GM21786 (cell line): ENCODE results near the gene ELOVL6.
"Not testable (repeated sequence)": the region's sequence is repeated elsewhere in the genome, so short reads cannot be mapped to it uniquely, and the experiment has no call there.

Source experiments
- ATAC-seq: cut with Tn5 transposase; IDR thresholded peaks from one replicate; pipeline ENCODE4 v1.9.1; 2021; ENCODE audit not compliant: unreplicated experiment

ELOVL6 gene

DNA sequence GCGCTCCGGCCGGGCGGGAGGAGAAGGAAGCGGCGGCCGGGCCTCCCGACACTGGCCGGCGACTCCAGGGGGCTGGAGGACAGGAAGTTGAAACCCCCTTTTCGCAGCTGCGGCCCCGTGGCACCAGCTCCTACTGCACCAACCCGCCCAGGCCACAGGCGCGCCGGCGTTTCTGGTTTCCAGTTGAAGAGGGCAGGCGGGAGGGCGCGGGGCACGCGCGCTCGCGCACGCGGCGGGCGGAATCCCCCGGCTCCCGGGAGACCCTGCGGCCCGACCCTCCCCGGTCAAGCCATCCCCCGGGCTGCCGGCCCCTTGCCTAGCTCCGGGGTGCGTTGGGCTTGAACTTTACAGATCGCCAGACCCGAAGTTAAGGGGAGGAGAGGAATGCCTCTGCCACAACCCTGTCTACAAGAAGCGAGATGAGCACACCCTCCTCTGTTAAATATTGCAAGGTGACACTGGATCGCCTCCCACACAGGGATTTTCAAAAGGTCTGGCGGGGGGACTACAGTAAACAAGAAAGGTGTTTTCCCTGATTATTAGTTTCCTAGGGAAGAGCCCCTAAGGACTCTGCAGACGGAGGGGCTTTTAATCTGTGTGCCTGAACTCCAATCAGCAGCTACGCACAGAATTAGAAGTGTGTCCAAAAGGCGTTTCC is 1.4 kb downstream of the ELOVL6 start:
- ATAC-seq, result peak; percentile 12

GRCh38 chr4:110196206-110196870 is 2.1 kb downstream of the ELOVL6 start:
- ATAC-seq, result peak; percentile 21

- peak; percentile 0 for ATAC-seq
These were observed 2.7 kb downstream of the ELOVL6 start for GRCh38 chr4:110195561-110196205.

GRCh38 chr4:110193822-110194761 is 4.3 kb downstream of the ELOVL6 start:
- peak; percentile 78 for ATAC-seq

DNA sequence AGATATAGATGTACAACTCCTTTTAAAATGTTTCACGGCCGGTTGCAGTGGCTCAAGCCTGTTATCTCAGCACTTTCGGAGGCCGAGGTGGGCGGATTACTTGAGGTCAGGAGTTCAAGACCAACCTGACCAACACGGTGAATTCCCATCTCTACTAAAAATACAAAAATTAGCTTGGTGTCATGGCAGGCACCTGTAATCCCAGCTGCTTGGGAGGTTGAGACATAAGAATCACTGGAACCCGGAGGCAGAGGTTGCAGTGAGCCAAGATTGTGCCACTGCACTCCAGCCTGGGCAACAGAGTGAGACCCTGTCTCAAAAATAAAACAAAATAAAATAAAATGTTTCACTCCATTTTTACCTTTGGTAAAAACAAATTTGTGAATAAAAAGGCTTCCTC is 5.1 kb downstream of the ELOVL6 start:
- ATAC-seq, result not testable (repeated sequence)

DNA sequence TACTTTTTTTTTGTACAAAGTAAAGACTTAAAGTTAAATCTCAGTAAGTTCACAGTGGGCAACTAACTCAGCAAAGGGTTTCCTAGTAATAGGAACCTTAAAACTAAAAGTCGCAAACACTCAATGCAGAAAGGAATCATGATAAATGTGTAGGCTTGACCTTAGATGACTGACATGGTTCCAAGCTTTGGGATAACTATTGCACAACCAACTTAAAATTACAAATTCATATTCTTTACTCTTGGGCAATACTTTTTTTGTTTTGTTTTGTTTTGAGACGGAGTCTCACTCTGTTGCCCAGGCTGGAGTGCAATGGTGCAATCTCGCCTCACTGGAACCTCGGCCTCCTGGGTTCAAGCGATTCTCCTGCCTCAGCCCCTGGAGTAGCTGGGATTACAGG is 8.2 kb downstream of the ELOVL6 start:
- no peak for ATAC-seq

DNA sequence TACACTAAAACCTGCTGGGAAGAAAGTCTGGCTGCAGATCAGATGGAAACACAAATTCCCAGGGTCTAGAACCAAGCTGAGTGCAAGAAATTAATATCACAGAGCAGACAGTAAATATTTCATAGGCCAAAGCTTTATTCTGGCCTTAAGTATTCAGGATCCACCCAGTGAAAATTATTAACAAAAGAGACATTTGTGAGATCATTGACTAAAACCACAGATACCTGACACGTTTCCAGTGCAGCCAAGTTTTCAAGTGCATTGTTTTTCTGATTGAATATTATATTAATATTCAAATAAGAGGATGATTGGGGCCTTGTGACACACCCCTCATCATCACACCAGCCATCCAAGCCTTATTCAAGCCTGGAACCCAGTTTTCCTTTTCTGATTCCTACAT is 10.3 kb downstream of the ELOVL6 start:
- peak; percentile 62 for ATAC-seq

GRCh38 chr4:110184791-110185155 is 13.6 kb downstream of the ELOVL6 start:
- no peak for ATAC-seq

- no peak for ATAC-seq
These were observed 14.2 kb downstream of the ELOVL6 start for GRCh38 chr4:110184140-110184790.

DNA sequence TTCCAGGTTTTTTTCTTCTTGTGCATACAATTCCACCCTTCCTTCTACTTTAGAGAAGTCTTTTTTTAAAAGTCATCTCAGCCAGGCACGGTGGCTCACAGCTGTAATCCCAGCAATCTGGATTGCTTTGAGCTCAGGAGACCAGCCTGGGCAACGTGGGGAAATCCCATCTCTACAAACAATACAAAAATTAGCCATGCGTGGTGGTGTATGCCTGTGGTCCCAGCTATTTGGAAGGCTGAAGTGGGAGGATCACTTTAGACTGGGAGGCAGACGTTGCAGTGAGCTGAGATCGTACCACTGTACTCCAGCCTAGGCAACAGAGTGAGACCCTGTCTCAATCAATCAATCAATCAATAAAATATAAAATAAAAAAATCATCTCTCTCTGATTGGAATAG is 14.8 kb downstream of the ELOVL6 start:
- no peak for ATAC-seq

- no peak for ATAC-seq
These were observed 15.4 kb downstream of the ELOVL6 start for GRCh38 chr4:110183058-110183457.

DNA sequence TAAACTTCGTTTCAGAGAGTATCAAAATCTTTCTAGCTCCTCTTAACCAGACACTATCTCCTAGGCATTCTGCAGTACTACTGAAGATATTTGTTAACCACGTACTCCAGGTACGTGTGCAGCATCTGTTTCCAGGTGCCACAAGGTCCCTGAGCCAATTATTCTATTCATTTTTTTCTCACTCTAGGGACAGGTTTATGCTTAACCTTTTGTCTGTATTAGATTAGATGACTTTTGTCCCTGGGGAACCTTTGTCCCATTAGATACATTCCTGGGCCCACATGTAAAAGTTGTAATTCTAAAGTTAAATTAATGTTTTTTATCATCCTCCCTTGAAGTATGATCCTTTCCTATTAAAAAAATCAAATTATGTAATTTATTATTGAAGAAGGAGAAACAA is 16.5 kb downstream of the ELOVL6 start:
- ATAC-seq, result no peak

DNA sequence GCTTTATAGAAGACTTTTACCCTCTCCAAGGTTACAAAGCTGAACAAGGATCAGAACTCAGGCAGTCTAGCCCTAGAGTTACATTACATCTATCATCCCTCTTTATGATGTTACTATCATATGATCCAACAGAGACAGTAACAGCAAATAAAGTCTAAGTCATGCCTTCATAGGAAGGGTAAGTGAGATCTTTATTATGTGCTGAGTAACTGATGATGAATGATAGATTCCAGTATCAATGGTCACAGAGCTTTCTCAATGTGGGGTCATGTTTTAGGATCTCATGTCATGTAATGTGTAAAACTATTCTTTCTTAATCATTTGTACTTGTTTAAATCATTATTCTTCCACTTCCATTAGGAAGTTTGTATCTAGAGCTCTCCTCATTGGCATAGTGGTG is 22.8 kb downstream of the ELOVL6 start:
- ATAC-seq, result no peak

DNA sequence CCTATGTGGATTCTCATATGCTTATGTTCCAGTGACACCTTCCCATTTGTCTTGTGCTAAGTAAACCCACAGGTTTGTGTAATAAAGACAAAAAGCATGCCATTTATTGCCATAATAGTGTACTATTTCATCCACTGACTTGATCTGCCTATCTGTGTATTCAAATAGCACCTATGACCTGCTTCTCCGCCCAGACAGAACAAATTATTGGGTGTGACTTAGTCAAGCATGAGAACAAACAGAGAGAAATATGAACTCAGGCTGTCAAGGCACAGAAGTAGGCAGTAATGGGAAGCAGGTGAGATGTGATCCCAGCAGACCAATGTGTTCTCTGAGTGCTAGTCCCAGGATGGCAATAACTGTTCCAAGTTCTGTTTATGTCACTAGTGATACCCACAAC is 25.4 kb downstream of the ELOVL6 start:
- no peak for ATAC-seq

DNA sequence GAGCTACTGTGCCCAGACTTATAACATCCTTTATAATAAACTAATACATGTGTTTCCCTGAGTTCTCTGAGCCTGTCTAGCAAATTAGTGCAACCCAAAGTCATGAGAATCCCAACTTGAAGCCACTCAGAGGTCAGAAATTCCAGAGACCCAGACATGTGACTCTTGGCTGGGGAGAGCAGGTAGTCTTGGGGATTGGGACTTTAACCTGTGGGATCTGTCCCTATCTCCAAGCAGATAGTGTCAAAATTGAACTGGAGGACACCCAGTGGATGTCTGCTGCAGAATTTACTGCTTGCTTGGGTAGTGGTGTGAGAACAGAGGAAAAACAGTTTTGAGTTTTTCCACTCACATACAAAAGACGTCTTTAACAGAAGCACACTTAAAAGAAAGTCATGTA is 26.4 kb downstream of the ELOVL6 start:
- ATAC-seq, result no peak

GRCh38 chr4:110170861-110171260 is 27.6 kb downstream of the ELOVL6 start:
- ATAC-seq, result no peak

GRCh38 chr4:110165382-110166286 is 32.8 kb downstream of the ELOVL6 start:
- ATAC-seq, result peak; percentile 75

- no peak for ATAC-seq
These were observed 33.6 kb downstream of the ELOVL6 start for GRCh38 chr4:110164856-110165255.

GRCh38 chr4:110164251-110164650 is 34.2 kb downstream of the ELOVL6 start:
- no peak for ATAC-seq
